Activated effector memory CD4-positive, alpha-beta T cell treated with Interleukin-2 at 50 U/mL for 16 hours (primary cell): Measurements from ENCODE around the gene TUBA4A.
"Not testable (repeated sequence)": the region's sequence is repeated elsewhere in the genome, so short reads cannot be mapped to it uniquely, and the experiment has no call there.

Experiments used
- DNase-seq: peaks from one replicate; pipeline ENCODE4 v3.0.0-alpha.2; 2020

Gene TUBA4A

GRCh38 chr2:219253753-219254589 lies at the start of gene TUBA4A:
Gene TUBA4A, minus strand, starts transcription at chr2:219253918. Its CDS starts 60 bp downstream, at chr2:219253858.
- peak; percentile 88 for DNase-seq

- DNase-seq: no peak
Measured at GRCh38 chr2:219302412-219302968, 48.8 kb upstream of the TUBA4A start.

GRCh38 chr2:219300022-219300421 lies 46.3 kb upstream of the TUBA4A start:
- no peak for DNase-seq

- no peak for DNase-seq
Measured at GRCh38 chr2:219299372-219299760, 45.6 kb upstream of the TUBA4A start.

- DNase-seq: peak; percentile 80
Measured at GRCh38 chr2:219298759-219299371, 45.1 kb upstream of the TUBA4A start.

GRCh38 chr2:219297766-219298456 lies 44.2 kb upstream of the TUBA4A start:
- no peak for DNase-seq

GRCh38 chr2:219296631-219297391 lies 43.1 kb upstream of the TUBA4A start:
- no peak for DNase-seq

- DNase-seq: no peak
Measured at GRCh38 chr2:219296142-219296541, 42.4 kb upstream of the TUBA4A start.

GRCh38 chr2:219294356-219295351 lies 40.9 kb upstream of the TUBA4A start:
- peak; percentile 86 for DNase-seq

GRCh38 chr2:219293736-219294231 lies 40.1 kb upstream of the TUBA4A start:
- DNase-seq: no peak

GRCh38 chr2:219292616-219293015 lies 38.9 kb upstream of the TUBA4A start:
- DNase-seq: no peak

GRCh38 chr2:219291910-219292490 lies 38.3 kb upstream of the TUBA4A start:
- no peak for DNase-seq

- no peak for DNase-seq
Measured at GRCh38 chr2:219291394-219291793, 37.7 kb upstream of the TUBA4A start.

- no peak for DNase-seq
Measured at GRCh38 chr2:219290381-219291171, 36.9 kb upstream of the TUBA4A start.

GRCh38 chr2:219289537-219290361 lies 36.0 kb upstream of the TUBA4A start:
- DNase-seq: no peak

- DNase-seq: no peak
Measured at GRCh38 chr2:219289195-219289536, 35.4 kb upstream of the TUBA4A start.

- DNase-seq: no peak
Measured at GRCh38 chr2:219287580-219288265, 34.0 kb upstream of the TUBA4A start.

GRCh38 chr2:219287116-219287440 lies 33.4 kb upstream of the TUBA4A start:
- DNase-seq: not testable (repeated sequence)
